GM19023 (cell line): ENCODE data around the gene CTDSPL.

Experiments used
- ATAC-seq: cut with Tn5 transposase; IDR thresholded peaks from one replicate; pipeline ENCODE4 v1.9.1; 2021; ENCODE audit warnings: mild to moderate bottlenecking, moderate library complexity; ENCODE audit not compliant: unreplicated experiment

CTDSPL gene

GRCh38 chr3:38015485-38015884 lies 153.8 kb downstream of the CTDSPL start:
- no peak for ATAC-seq

- no peak for ATAC-seq
Measured at GRCh38 chr3:38015984-38016383, 154.3 kb downstream of the CTDSPL start.

GRCh38 chr3:38016410-38016809 lies 154.7 kb downstream of the CTDSPL start:
- ATAC-seq = no peak

- no peak for ATAC-seq
Measured at GRCh38 chr3:38016847-38017444, 155.3 kb downstream of the CTDSPL start.

- no peak for ATAC-seq
Measured at GRCh38 chr3:38017445-38018295, 156.0 kb downstream of the CTDSPL start.

GRCh38 chr3:38018296-38019266 lies 156.9 kb downstream of the CTDSPL start:
- ATAC-seq = no peak

- no peak for ATAC-seq
Measured at GRCh38 chr3:38019658-38020341, 158.1 kb downstream of the CTDSPL start.

- no peak for ATAC-seq
Measured at GRCh38 chr3:38020342-38020726, 158.7 kb downstream of the CTDSPL start.

GRCh38 chr3:38021196-38021595 lies 159.5 kb downstream of the CTDSPL start:
- no peak for ATAC-seq

GRCh38 chr3:38022301-38022700 lies 160.6 kb downstream of the CTDSPL start:
- no peak for ATAC-seq

GRCh38 chr3:38022896-38023709 lies 161.4 kb downstream of the CTDSPL start:
- no peak for ATAC-seq

GRCh38 chr3:38026856-38027255 lies 165.2 kb downstream of the CTDSPL start:
- ATAC-seq = no peak

- no peak for ATAC-seq
Measured at GRCh38 chr3:38027466-38028465, 166.1 kb downstream of the CTDSPL start.

- ATAC-seq = no peak
Measured at GRCh38 chr3:38028621-38029361, 167.1 kb downstream of the CTDSPL start.

GRCh38 chr3:38029400-38030125 lies 167.9 kb downstream of the CTDSPL start, which contains the start of gene PLCD1:
Gene PLCD1 (minus strand): TSS chr3:38029642. CDS start chr3:38029539, 103 bp downstream.
- ATAC-seq = no peak

- no peak for ATAC-seq
Measured at GRCh38 chr3:38030126-38031021, 168.7 kb downstream of the CTDSPL start.
